NCI-H128 (cell line): Measurements from ENCODE around the gene PRKG1.

ENCODE experiments used
- DNase-seq: peaks from one replicate; lab custom pipeline; 2025; ENCODE audit not compliant: unreplicated experiment; lab: John Stamatoyannopoulos, UW

PRKG1 gene

GRCh38 chr10:51074238-51075028, at the start of gene PRKG1:
TSS of gene PRKG1 (plus strand) at chr10:51074487.
- no peak for DNase-seq

- DNase-seq, result no peak
These were observed 45.9 kb upstream of the PRKG1 start for GRCh38 chr10:51028420-51028819.

- no peak for DNase-seq
These were observed 45.1 kb upstream of the PRKG1 start for GRCh38 chr10:51029172-51029641.

GRCh38 chr10:51030480-51030879, 43.8 kb upstream of the PRKG1 start:
- DNase-seq, result no peak

- DNase-seq, result no peak
These were observed 42.3 kb upstream of the PRKG1 start for GRCh38 chr10:51031950-51032349.

GRCh38 chr10:51034769-51035168, 39.5 kb upstream of the PRKG1 start:
- no peak for DNase-seq

- DNase-seq, result no peak
These were observed 38.9 kb upstream of the PRKG1 start for GRCh38 chr10:51035344-51035743.

GRCh38 chr10:51045871-51046270, 28.4 kb upstream of the PRKG1 start:
- DNase-seq, result no peak

GRCh38 chr10:51046654-51047053, 27.6 kb upstream of the PRKG1 start:
- DNase-seq, result no peak

GRCh38 chr10:51047857-51048256, 26.4 kb upstream of the PRKG1 start:
- no peak for DNase-seq

- DNase-seq, result no peak
These were observed 25.5 kb upstream of the PRKG1 start for GRCh38 chr10:51048792-51049191.

- no peak for DNase-seq
These were observed 22.1 kb upstream of the PRKG1 start for GRCh38 chr10:51052163-51052562.

- no peak for DNase-seq
These were observed 16.4 kb upstream of the PRKG1 start for GRCh38 chr10:51057925-51058324.

- no peak for DNase-seq
These were observed 11.1 kb upstream of the PRKG1 start for GRCh38 chr10:51063166-51063565.

- no peak for DNase-seq
These were observed 10.4 kb upstream of the PRKG1 start for GRCh38 chr10:51063659-51064535.

GRCh38 chr10:51066231-51066630, 8.1 kb upstream of the PRKG1 start:
- no peak for DNase-seq

- no peak for DNase-seq
These were observed 2.1 kb upstream of the PRKG1 start for GRCh38 chr10:51072210-51072609.

GRCh38 chr10:51072921-51073434, 1.3 kb upstream of the PRKG1 start:
- no peak for DNase-seq

GRCh38 chr10:51073453-51074237, 642 bp upstream of the PRKG1 start:
- no peak for DNase-seq

GRCh38 chr10:51075043-51075872, 971 bp downstream of the PRKG1 start:
- DNase-seq, result no peak
